Measurements from ENCODE around the gene HCK. TPM values are rescaled to one million over a fixed set of nuclear protein-coding genes. Genes with fewer than 3 reads are reported as not detected.

HCK gene
- total RNA-seq, 1 experiment from 2014 or later: not detected

DNA sequence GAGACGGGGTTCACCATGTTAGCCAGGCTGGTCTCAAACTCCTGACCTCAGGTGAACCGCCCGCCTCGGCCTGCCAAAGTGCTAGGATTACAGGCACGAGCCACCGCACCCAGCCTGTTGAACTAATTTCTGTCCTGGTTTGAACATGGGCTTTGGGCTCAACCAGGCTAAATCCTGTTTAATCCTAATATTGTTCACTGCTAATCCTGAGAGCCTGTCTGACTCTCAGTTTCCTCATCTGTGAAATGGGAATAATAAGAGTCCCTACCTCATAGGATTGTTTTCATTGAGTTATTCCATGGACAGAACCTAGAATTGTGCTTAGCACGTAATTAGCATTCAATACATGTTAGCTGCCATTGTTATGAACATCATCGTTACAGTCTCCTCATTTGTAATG, 74.9 kb downstream of the HCK start:
- DNase-seq (ENCODE audit: low read depth): no peak

GRCh38 chr20:32127347-32127746, 75.3 kb downstream of the HCK start:
- DNase-seq (ENCODE audit: low read depth): no peak

DNA sequence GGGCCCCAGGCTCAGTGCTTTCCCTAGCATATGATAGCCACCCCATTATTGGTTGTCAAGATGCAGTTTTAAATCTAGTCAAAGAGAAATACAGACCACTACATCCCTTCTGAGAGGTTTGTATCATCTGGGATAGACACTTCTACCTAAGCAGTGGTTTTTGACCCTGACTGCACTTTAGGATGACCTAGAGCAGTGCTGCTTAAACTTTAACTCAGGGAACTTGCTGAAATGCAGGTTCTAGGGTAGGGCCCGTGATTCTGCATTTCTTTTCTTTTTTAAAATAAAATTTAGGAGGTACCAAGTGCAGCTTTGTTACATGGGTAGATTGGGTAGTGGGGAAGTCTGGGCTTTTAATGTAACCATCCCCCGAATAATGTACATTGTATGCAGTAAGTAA, 76.1 kb downstream of the HCK start:
- DNase-seq (ENCODE audit: low read depth): no peak

DNA sequence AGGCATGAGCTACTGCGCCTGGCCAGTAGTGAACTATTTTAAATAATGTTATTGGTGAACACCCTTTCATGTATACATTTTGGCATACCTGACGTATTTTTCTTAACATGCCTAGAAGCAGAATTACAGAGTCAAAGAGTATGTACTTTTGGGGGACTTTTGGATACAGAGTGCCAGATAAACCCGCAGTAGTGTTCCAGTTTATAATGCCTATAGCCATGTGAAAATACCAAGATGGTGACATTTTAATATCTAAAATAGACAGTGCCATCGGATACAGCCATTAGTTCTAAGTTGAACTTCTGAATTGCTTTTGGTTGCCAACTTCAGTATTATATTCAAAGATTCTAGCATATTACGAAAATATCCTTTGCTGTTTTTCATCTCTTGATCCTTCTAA, 77.8 kb downstream of the HCK start:
- DNase-seq (ENCODE audit: low read depth): no peak

GRCh38 chr20:32130352-32130751, 78.3 kb downstream of the HCK start:
- DNase-seq (ENCODE audit: low read depth): no peak

- no peak for DNase-seq (ENCODE audit: low read depth)
Measured at GRCh38 chr20:32130965-32131364, 78.9 kb downstream of the HCK start.

GRCh38 chr20:32132911-32133549, 81.0 kb downstream of the HCK start:
- no peak for DNase-seq (ENCODE audit: low read depth)

DNA sequence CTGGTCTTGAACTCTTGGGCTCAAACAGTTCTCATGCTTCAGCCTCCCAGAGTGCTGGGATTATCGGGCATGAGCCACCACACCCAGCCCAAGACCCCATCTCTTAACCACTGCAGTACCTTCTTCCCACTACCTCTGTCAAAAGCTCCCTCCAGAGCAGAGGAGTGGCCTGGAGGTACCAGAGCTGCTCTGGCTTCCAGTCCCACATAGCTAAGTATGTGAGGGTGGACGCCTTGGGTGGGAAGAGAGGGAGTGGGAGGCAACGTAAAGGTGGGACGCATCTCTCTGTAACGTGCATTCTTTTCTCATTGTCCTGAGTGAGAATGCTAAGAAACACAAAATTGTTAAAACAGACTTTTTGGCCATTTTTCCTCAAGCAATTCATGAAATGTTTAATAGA, 82.0 kb downstream of the HCK start:
- no peak for DNase-seq (ENCODE audit: low read depth)

DNA sequence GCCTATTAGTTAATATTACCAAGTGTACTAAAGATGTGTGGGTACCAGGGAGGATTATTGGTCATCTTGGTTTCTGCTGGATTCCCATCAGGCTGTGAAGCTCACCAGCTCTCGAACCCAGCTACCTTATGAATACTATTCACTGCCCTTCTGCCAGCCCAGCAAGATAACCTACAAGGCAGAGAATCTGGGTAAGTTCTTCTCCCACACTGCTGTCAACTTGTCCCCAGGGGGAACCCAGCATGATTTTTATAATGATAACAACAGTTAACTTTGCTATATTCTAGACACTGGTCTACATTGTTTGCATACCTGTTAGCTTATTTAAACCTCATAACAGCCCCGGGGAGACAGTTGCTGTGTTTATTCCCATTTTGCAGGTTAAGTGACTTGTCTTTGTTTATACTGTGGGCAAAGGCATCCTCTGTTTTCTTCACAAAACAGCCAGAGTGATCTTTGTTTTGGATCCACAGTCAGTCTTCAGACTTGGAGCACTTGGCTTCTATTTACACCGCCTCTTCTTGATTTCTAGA, 84.0 kb downstream of the HCK start:
- no peak for DNase-seq (ENCODE audit: low read depth)

DNA sequence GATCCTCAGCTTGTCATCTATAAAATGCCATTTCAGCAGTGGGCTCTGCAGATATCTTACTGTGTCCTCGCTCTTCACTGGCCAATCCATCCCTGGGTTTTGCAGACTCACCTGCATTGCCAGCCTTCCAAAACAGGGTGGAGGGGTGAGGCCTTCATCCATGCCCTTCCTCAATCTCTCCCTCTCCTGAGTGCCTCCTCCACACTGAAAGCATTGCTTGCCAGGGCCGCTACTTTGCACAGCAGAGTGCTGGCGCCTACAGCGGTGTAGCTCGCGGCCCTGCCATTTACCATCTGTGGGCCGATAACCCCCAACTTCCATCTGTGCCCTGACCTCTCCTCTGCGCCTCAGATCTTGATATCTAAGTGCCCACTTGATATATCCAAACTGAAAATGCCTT, 86.9 kb downstream of the HCK start:
- no peak for DNase-seq (ENCODE audit: low read depth)

GRCh38 chr20:32139947-32140346, 87.9 kb downstream of the HCK start:
- no peak for DNase-seq (ENCODE audit: low read depth)

GRCh38 chr20:32140603-32141002, 88.6 kb downstream of the HCK start:
- no peak for DNase-seq (ENCODE audit: low read depth)

DNA sequence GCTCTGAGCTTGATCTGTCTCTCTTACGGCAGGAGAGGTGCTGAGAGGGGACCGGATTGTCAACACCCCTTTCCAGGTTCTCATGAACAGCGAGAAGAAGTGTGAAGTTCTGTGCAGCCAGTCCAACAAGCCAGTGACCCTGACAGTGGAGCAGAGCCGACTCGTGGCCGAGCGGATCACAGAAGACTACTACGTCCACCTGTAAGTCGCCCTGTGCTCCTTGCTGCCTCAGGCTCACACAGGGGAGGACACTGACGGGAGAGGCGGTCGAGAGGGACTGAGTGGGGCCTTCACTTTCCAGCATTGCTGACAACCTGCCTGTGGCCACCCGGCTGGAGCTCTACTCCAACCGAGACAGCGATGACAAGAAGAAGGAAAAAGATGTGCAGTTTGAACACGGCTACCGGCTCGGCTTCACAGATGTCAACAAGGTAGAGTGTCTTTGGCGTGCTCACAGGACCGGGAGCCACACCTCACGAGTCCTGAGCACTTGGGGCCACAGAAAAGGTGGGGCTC, 89.5 kb downstream of the HCK start:
- no peak for DNase-seq (ENCODE audit: low read depth)

- DNase-seq (ENCODE audit: low read depth): no peak
Measured at GRCh38 chr20:32142088-32142487, 90.0 kb downstream of the HCK start.

DNA sequence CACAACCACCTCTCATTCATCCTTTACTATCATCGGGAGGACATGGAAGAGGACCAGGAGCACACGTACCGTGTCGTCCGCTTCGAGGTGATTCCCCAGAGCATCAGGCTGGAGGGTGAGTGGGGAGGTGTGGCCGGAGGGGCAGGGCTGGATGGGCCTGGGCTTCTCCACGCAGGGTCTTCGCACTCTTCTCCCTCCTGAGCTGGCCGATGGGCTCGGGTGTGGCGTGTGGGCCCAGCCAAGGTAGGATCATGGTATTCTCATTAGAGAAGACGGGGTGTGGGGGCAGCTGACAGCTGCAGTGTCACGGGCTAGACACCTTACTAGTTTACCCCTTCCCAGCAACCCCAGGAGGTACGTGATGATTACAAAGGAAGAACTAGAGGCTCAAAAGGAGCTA, 90.9 kb downstream of the HCK start:
- DNase-seq (ENCODE audit: low read depth): no peak

- no peak for DNase-seq (ENCODE audit: low read depth)
Measured at GRCh38 chr20:32144898-32145662, 93.0 kb downstream of the HCK start.

- no peak for DNase-seq (ENCODE audit: low read depth)
Measured at GRCh38 chr20:32149566-32150170, 97.6 kb downstream of the HCK start.

- no peak for DNase-seq (ENCODE audit: low read depth)
Measured at GRCh38 chr20:32150291-32150848, 98.3 kb downstream of the HCK start.

All from HT1080 (cell line).